Gastroesophageal sphincter (tissue), 3 donors: ENCODE data around the gene MTCL3.

Experiments
- CTCF ChIP-seq, 4 experiments: fragments of 200-600 bp in 2 of 4; fragments of 450-650 bp in 2 of 4; sonication (generic) in 1 of 4; IDR thresholded peaks; one replicate each; pipeline ENCODE4 v1.5.1; 2017 to 2019; ENCODE audit warnings: antibody characterized with exemption in 4 of 4, mild to moderate bottlenecking in 2 of 4, moderate library complexity in 2 of 4
- POLR2A ChIP-seq, 2 donors: fragments of 450-650 bp; IDR thresholded peaks; one replicate each; pipeline ENCODE4 v1.6.1; 2017; ENCODE audit warnings: antibody characterized with exemption in 2 of 2, mild to moderate bottlenecking in 2 of 2, moderate library complexity in 1 of 2
- POLR2AphosphoS5 ChIP-seq: sonication (generic); formaldehyde crosslinking; IDR thresholded peaks from one replicate; pipeline ENCODE4 v1.6.1; 2017; ENCODE audit warnings: antibody characterized with exemption

- TF ChIP-seq CTCF (IDR thresholded peaks at IDR 0.05) (no peak), POLR2AphosphoS5 (no peak), POLR2A (IDR thresholded peaks at IDR 0.05) (no peak)
These were observed 35.6 kb downstream of the MTCL3 start for GRCh38 chr6:127483399-127484055.
